Activated naive CD4-positive, alpha-beta T cell treated with anti-CD3 and anti-CD28 coated beads, Interleukin-2, amount 50 U/mL, for 24 hours (primary cell): ENCODE measurements around the gene AFAP1L2.

ENCODE experiments used
- H3K27ac Mint-ChIP-seq: one replicate; pipeline ENCODE4 v1.8.0; 2021; ENCODE audit warnings: mild to moderate bottlenecking, mixed read lengths
- H3K27me3 Mint-ChIP-seq: one replicate; pipeline ENCODE4 v1.8.0; 2021; ENCODE audit warnings: mixed read lengths
- H3K36me3 Mint-ChIP-seq: one replicate; pipeline ENCODE4 v1.8.0; 2021; ENCODE audit warnings: mixed read lengths
- H3K4me1 Mint-ChIP-seq: one replicate; pipeline ENCODE4 v1.8.0; 2021; ENCODE audit warnings: mixed read lengths
- H3K4me3 Mint-ChIP-seq: one replicate; pipeline ENCODE4 v1.8.0; 2021; ENCODE audit warnings: mild to moderate bottlenecking, mixed read lengths
- H3K9me3 Mint-ChIP-seq: one replicate; pipeline ENCODE4 v1.8.0; 2021; ENCODE audit warnings: mixed read lengths

Gene AFAP1L2

DNA sequence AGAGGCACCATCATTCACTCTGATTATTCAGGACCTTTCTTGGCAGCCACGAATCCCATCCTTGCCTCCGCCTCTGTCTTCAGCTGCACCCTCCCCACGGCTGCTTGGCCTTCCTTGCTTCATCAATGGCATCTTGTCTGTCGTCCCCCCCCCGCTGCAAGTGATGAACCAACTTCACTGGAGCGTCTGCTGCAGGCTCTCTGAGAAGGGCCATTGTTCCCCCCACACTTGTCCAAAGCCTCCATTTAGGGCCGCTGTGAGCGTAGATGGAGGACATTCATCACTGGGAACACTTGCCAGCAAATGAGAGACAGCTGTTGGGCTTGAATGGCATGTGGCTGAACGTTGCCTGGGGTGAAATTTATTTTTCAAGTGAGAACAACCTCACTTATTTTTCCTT is 20.1 kb downstream of the AFAP1L2 start:
- H3K4me1 Mint-ChIP-seq, result peaks cover 6% of the 10 kb centered on the region
- no peaks in the 10 kb centered on the region for H3K36me3 Mint-ChIP-seq
- peaks cover 6% of the 10 kb centered on the region for H3K27me3 Mint-ChIP-seq
- H3K9me3 Mint-ChIP-seq, result no peaks in the 10 kb centered on the region
- H3K27ac Mint-ChIP-seq, result no peak overlapping the region
- no peak overlapping the region for H3K4me3 Mint-ChIP-seq

DNA sequence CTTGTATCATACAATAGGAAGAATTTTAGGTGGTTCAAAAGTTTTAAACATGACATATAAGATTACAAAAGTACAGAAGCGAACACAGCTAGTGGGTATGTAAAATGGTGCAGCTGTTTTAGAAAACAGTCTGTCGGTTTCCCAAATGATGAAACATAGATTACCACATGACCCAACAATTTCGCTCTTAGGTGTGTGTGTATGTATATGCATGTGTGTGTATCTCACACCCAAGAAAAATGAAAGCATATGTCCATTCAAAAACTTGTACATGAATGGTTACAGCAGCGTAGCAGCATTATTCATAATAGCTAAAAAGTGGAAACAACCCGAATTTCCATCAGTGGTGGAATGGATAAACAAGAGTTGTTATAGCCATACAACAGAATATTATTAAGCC is 23.5 kb downstream of the AFAP1L2 start:
- Mint-ChIP-seq H3K27me3 (peaks cover 9% of the 10 kb centered on the region), H3K9me3 (no peaks in the 10 kb centered on the region), H3K27ac (no peak overlapping the region), H3K4me3 (no peak overlapping the region), H3K4me1 (no peaks in the 10 kb centered on the region), H3K36me3 (no peaks in the 10 kb centered on the region)

DNA sequence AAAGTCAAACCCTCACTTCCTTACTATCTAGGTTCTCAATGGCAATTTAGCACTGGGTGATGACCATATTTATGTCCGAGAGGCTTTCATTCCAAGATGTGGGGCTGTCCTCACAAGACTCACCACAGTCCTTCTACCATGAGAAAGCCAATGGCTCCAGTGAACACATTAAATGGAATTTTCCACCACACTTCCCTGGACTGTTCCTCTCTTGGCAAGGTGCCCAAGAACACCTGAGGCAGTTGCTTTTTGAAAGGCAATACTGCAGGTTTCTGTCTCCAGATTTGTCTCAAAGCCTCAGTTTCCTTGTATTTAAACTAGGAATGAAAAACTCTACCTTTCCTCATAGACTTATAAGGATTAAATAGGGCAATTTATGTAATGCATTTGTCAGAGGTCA is 24.2 kb downstream of the AFAP1L2 start:
- Mint-ChIP-seq H3K4me3 (no peak overlapping the region), H3K27me3 (peaks cover 9% of the 10 kb centered on the region), H3K9me3 (no peaks in the 10 kb centered on the region), H3K27ac (no peak overlapping the region), H3K4me1 (no peaks in the 10 kb centered on the region), H3K36me3 (no peaks in the 10 kb centered on the region)

DNA sequence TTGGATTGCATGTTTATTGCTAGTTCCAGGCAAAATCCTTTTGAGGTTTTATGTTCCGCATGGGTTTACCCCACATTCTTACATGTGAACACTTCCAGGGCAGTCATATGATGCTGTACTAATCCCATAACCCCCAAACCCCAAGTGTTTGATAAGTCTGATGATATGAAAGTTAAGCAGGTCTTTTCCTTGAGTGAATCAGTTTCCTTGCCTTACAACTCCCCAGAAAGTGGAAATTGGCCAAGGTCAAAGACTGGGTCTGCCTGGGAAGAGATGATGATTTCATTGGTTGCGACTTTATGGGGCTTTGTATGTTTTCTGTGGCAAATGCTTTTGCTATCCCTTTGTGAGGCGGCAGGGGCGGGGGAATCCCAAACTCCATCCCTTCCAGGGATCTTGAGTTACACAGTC is 24.7 kb downstream of the AFAP1L2 start:
- Mint-ChIP-seq H3K36me3 (no peaks in the 10 kb centered on the region), H3K4me3 (no peak overlapping the region)

DNA sequence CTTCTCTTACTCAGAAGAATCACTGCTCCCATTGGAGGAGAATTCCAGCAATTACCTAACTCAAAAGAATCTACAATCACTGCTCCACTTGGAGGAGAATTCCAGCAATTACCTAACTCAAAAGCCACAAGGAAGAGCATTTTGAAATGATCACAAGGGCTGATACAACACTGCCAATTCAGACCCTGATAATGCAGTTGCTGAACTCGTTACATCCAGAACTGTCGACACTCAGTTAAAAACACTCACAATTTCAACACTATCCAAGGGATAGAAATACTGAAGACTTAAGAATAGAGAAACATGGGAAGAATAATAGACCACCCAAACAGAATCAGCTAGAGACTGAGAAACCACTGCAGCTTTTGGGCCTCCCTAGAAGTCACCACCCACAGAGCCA is 27.8 kb downstream of the AFAP1L2 start:
- H3K4me1 Mint-ChIP-seq, result no peaks in the 10 kb centered on the region
- H3K27me3 Mint-ChIP-seq, result peaks cover 8% of the 10 kb centered on the region
- H3K4me3 Mint-ChIP-seq, result no peak overlapping the region
- H3K27ac Mint-ChIP-seq, result no peak overlapping the region
- no peaks in the 10 kb centered on the region for H3K36me3 Mint-ChIP-seq
- H3K9me3 Mint-ChIP-seq, result no peaks in the 10 kb centered on the region

More for the DNA sequence above, 24.7 kb downstream of the AFAP1L2 start:
- H3K9me3 Mint-ChIP-seq, result no peaks in the 10 kb centered on the region
- no peak overlapping the region for H3K27ac Mint-ChIP-seq
- no peaks in the 10 kb centered on the region for H3K4me1 Mint-ChIP-seq
- peaks cover 9% of the 10 kb centered on the region for H3K27me3 Mint-ChIP-seq

DNA sequence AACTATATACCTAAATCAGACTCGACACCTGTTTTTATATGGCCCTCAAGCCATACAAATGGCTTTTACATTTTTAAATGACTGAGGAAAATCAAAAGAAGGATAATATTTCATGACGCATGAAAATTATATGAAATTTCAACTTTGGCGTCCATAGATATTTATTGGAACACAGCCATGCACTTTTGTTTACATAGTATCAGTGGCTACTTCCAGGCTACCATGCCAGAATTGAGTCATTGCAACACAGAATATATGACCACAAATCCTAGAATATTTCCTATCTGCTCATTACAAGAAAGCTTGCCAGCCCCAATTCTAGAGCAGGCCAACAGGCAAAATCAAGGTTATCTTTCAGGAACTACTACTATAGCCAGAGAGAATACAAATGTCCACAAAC is 29.3 kb downstream of the AFAP1L2 start:
- Mint-ChIP-seq H3K36me3 (no peaks in the 10 kb centered on the region), H3K9me3 (no peaks in the 10 kb centered on the region), H3K27me3 (peaks cover 6% of the 10 kb centered on the region), H3K27ac (no peak overlapping the region), H3K4me1 (no peaks in the 10 kb centered on the region), H3K4me3 (no peak overlapping the region)

DNA sequence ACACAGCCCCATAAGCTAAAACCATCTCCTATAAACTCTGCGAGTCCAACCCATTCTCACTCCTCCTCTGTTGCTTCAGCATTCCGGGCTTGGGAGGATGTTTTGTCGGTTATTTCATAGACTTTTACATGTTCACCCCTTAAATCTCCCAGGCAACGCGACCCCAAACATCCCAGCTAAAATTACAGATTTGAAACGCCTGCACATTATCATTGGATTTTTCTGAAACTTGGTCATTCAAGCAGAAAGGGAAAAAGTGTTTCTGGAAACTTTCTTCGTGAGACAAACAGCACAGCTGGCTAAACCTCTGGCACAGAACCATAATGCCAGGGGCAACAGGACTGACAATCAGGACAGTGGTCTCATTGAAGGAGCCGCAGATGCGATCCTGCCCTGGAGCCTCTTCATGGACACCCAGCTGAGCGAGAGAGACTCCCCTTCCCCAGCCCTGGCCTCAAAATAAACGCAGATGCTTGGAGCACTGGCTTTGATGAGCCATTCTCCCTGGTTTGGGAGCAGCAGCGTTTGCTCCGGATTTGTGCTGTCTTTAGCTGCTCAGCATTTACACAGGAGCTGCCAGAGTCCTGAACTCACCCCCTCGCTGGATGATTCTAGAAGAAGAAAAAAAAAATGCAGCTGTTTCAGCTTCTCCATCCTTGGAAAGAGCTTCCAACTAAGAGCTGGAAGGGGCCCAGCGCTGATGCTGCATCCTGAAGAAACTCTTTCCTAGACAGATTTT is 30.1 kb downstream of the AFAP1L2 start:
- H3K4me1 Mint-ChIP-seq, result no peaks in the 10 kb centered on the region
- peaks cover 3% of the 10 kb centered on the region for H3K27me3 Mint-ChIP-seq
- no peaks in the 10 kb centered on the region for H3K36me3 Mint-ChIP-seq
- H3K4me3 Mint-ChIP-seq, result no peak overlapping the region
- no peaks in the 10 kb centered on the region for H3K9me3 Mint-ChIP-seq
- no peak overlapping the region for H3K27ac Mint-ChIP-seq

DNA sequence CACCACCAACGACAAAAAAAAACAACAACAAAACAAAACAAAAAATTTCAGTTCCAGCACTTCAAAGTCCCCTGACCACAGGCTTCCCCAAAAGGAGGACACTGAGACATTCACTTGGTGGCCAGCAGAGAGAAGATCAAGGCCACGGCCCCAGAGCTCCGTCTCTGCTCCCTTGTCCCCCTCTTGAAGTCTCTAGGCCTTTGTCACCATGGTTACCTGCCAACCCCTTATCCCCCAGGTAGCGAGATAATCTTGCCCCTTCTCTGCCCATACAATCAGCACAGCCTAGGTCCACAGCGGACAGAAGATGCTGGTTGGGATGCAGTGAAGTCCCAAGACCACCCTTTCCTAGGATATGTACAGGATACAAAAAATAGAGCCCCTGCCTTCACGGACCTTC is 30.7 kb downstream of the AFAP1L2 start:
- Mint-ChIP-seq H3K27me3 (peaks cover 2% of the 10 kb centered on the region), H3K4me1 (no peaks in the 10 kb centered on the region), H3K9me3 (no peaks in the 10 kb centered on the region), H3K4me3 (no peak overlapping the region), H3K27ac (no peak overlapping the region), H3K36me3 (no peaks in the 10 kb centered on the region)

DNA sequence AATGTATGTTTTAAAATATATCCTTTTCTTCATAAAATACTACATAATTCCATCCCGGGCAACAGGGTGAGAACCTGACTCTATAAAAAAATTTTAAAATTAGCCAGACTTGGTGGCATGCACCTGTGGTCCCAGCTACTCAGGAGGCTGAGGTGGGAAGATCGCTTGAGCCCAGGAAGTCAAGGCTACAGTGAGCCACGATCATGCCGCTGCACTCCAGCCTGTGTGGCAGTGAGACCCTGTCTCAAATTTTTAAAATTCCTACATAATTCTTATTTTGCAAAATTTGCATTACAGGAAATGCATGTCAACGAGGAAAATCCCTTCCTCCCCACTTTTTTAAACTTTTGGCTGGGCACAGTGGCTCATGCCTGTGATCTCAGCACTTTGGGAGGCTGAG is 31.3 kb downstream of the AFAP1L2 start:
- Mint-ChIP-seq H3K27me3 (no peaks in the 10 kb centered on the region), H3K27ac (no peak overlapping the region), H3K4me1 (no peaks in the 10 kb centered on the region), H3K4me3 (no peak overlapping the region), H3K36me3 (no peaks in the 10 kb centered on the region), H3K9me3 (no peaks in the 10 kb centered on the region)

DNA sequence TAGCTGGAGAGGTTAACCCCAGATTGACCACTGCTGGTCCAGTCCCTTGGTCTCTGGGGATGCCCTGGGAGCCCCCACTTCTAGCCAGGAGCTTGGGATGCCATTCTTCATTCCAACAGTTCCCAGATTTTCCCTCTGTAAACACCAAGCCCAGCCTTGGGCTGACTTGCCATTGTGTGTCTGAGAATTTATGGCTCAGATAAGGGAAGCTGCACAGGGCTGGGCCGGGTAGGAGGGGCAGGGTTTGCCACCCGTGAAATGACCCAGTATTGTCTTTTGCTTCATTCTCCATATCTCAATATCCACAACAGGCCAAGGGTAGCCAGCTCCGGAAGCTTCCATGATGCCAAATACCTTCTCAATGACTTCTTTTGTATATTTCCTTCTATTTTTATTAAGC is 32.1 kb downstream of the AFAP1L2 start:
- H3K4me1 Mint-ChIP-seq, result no peaks in the 10 kb centered on the region
- no peaks in the 10 kb centered on the region for H3K9me3 Mint-ChIP-seq
- no peaks in the 10 kb centered on the region for H3K27me3 Mint-ChIP-seq
- H3K4me3 Mint-ChIP-seq, result no peak overlapping the region
- no peak overlapping the region for H3K27ac Mint-ChIP-seq
- no peaks in the 10 kb centered on the region for H3K36me3 Mint-ChIP-seq

DNA sequence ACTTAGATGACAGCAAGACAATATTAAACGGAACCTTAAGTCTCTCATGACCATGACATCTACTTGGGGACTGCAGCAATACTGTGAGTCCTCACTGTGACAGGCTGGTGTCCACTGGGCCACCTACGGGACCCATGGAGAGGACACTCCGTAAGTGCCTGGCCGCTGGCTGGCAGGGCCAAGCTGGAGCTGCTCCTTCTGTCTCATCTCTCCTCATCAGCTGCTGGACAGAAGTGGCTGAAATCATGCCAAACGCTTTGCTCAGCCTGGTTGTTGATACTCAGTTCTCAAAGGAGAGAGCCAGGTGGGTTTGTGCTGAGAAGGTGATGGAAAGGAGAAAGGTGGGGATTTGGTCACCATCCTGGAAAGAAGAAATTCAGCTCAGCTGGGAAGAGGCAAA is 33.3 kb downstream of the AFAP1L2 start:
- Mint-ChIP-seq H3K4me1 (no peaks in the 10 kb centered on the region), H3K36me3 (no peaks in the 10 kb centered on the region), H3K27me3 (no peaks in the 10 kb centered on the region), H3K27ac (no peak overlapping the region), H3K4me3 (no peak overlapping the region), H3K9me3 (no peaks in the 10 kb centered on the region)

DNA sequence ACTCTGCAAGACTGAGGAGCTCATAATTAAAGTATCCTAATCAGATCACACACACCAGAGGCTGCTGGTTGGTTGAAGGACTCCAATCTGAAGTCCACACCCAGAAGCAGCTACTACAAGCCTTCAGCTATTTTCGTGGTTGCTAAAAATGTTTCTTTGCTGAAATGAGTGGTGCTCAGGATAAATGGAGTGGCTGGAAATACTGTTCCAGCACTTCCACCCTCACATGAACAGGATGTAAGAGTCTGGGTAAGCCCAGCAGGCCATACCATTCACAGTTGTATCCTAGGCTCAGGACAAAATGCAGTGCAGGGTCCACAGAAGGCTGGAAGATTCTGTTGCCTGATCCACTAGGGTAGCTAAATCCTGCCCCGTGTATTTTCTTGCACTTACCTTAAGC is 34.1 kb downstream of the AFAP1L2 start:
- Mint-ChIP-seq H3K36me3 (no peaks in the 10 kb centered on the region), H3K4me3 (no peak overlapping the region), H3K9me3 (no peaks in the 10 kb centered on the region), H3K27me3 (no peaks in the 10 kb centered on the region), H3K4me1 (no peaks in the 10 kb centered on the region), H3K27ac (no peak overlapping the region)

DNA sequence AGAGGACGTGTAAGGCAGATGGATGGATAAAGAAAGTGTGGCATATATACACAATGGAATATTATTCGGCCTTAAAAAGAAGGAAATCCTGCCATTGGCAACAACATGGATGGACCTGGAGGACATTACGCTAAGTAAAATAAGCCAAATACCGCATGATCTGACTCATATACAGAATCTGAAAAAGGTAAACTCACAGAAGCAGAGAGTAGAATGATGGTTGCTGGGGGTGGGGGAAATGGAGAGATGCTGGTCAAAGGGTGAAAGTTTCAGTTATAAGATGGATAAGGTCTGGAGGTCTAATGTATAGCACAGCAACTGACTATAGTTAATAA is 36.3 kb downstream of the AFAP1L2 start:
- H3K27me3 Mint-ChIP-seq, result peaks cover 1% of the 10 kb centered on the region
- H3K36me3 Mint-ChIP-seq, result no peaks in the 10 kb centered on the region
- H3K4me3 Mint-ChIP-seq, result no peak overlapping the region
- no peaks in the 10 kb centered on the region for H3K4me1 Mint-ChIP-seq
- H3K9me3 Mint-ChIP-seq, result no peaks in the 10 kb centered on the region
- H3K27ac Mint-ChIP-seq, result no peak overlapping the region

DNA sequence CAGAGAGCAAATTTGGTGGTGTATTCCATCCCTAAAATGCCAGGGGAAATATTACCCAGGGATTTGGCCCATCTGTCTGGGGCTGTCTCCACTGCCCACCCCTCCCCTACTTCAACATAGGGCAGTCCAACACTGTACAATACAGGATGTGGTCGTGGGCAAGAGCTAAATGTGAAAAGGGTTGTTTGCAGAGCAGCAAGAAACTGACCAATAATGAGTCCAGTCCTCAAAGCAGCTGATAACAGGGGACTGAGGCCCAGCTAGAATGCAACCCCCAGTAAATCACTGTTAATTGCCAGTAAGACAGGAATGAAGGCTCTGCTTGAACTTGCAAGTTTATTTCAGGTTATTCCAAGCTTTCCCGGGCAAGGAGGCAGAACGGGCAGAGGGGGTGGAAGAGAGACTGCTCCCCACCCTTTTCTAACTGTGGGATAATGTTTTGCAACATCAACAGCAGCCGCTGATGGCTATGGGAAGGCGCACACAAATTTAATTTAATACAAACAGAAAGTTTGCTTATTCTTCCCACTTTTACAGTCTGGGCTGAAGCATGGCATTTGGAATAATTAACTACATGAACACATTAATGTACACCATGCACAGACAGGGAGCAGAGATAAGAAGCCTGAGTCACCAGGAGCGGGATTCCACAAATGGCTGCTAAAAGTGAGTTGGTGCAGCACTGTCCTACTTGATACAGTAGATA is 36.8 kb downstream of the AFAP1L2 start:
- Mint-ChIP-seq H3K27me3 (peaks cover 1% of the 10 kb centered on the region), H3K36me3 (no peaks in the 10 kb centered on the region), H3K27ac (no peak overlapping the region)

DNA sequence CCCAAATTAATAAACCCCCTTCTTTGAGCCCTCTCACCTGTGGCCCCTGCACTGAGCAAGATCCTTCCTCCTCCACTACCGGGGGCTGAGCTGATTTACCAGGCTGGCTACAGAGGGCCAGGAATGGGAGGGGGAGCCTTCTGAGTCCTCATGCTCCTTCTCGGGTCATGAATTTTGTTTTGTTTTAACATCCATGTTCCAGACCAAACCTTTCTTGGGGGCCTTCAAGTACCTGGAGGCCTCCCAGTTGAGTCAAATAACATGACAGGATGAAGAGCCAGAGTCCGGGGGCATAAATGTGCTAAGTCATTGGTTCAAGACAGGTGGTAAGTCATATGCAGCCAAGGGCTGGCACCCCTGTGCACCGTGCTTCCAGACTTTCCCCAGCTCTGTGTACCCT is 39.6 kb downstream of the AFAP1L2 start:
- Mint-ChIP-seq H3K27ac (no peak overlapping the region), H3K36me3 (no peaks in the 10 kb centered on the region), H3K4me3 (no peak overlapping the region), H3K9me3 (no peaks in the 10 kb centered on the region), H3K4me1 (no peaks in the 10 kb centered on the region), H3K27me3 (peaks cover 1% of the 10 kb centered on the region)

More for the DNA sequence above, 36.8 kb downstream of the AFAP1L2 start:
- Mint-ChIP-seq H3K9me3 (no peaks in the 10 kb centered on the region), H3K4me3 (no peak overlapping the region), H3K4me1 (no peaks in the 10 kb centered on the region)

DNA sequence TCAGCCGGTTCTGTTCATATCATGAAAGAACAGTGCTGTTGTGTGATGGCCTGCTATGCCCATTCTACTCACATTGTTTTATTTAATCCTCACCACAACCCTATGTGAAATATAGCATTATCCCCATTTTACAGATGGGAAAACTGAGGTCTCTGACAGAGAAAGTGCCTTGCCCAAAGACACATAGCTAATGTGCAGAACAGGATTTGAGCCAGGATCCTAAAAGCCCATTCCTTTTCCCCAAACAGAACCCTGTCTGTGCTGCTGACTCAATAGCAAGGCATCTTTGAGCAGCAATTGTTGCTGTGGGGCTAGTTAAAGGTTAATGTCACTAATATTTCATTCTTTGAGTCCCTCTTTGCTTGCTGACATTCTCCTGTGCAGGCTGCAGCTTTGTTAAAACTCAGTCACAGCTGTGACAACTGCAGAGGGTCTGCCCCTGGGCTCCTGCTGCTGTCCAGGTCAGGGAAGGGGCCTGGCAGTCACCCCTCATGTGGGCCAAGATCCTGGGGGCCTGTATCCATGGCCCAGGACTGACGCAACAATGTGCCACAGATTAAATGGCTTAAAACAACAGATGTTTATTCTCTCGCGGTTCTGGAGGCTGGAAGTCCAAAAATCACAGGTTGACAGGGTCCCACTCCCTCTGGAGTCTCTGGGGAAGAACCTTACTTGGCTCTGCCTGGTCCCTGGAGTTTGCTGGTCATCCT is 40.4 kb downstream of the AFAP1L2 start:
- no peaks in the 10 kb centered on the region for H3K9me3 Mint-ChIP-seq
- peaks cover 1% of the 10 kb centered on the region for H3K27me3 Mint-ChIP-seq
- H3K4me1 Mint-ChIP-seq, result no peaks in the 10 kb centered on the region
- no peak overlapping the region for H3K4me3 Mint-ChIP-seq
- no peak overlapping the region for H3K27ac Mint-ChIP-seq
- no peaks in the 10 kb centered on the region for H3K36me3 Mint-ChIP-seq
